COLO829 (cell line): ENCODE data around the gene MALT1.
A peak's percentile ranks its signal among the peaks of the same experiment; 100 is the strongest.
"Not testable (repeated sequence)": the region's sequence is repeated elsewhere in the genome, so short reads cannot be mapped to it uniquely, and the experiment has no call there.

Experiments used
- DNase-seq: peaks from one replicate; pipeline ENCODE4 v3.0.0; 2012; ENCODE audit warnings: low spot score

MALT1 gene, protein sequence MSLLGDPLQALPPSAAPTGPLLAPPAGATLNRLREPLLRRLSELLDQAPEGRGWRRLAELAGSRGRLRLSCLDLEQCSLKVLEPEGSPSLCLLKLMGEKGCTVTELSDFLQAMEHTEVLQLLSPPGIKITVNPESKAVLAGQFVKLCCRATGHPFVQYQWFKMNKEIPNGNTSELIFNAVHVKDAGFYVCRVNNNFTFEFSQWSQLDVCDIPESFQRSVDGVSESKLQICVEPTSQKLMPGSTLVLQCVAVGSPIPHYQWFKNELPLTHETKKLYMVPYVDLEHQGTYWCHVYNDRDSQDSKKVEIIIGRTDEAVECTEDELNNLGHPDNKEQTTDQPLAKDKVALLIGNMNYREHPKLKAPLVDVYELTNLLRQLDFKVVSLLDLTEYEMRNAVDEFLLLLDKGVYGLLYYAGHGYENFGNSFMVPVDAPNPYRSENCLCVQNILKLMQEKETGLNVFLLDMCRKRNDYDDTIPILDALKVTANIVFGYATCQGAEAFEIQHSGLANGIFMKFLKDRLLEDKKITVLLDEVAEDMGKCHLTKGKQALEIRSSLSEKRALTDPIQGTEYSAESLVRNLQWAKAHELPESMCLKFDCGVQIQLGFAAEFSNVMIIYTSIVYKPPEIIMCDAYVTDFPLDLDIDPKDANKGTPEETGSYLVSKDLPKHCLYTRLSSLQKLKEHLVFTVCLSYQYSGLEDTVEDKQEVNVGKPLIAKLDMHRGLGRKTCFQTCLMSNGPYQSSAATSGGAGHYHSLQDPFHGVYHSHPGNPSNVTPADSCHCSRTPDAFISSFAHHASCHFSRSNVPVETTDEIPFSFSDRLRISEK

GRCh38 chr18:58671111-58671631, at the start of gene MALT1:
MALT1 (plus strand) TSS chr18:58671465; CDS start chr18:58671644, 179 bp downstream.
- peak; percentile 82 for DNase-seq

DNA sequence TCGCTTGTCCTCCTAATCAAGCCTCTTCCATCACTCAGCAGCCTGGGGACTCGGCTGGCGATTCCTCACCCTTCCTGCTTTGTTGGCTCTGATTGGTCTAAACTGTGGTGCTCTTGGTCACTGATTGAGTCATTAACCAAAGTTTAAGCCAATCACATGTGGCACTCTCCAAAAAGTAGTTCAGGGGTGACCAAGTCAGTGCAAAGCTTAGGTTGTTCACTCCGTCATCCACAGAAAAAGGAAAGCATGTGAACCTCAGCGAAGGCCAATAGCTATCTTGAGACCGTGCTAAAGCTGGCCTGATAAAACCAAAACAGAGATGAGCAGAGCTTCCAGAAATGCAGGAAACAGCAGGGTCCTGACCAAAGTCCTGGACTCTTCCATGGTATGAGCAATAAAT, 47.3 kb upstream of the MALT1 start:
- no peak for DNase-seq

DNA sequence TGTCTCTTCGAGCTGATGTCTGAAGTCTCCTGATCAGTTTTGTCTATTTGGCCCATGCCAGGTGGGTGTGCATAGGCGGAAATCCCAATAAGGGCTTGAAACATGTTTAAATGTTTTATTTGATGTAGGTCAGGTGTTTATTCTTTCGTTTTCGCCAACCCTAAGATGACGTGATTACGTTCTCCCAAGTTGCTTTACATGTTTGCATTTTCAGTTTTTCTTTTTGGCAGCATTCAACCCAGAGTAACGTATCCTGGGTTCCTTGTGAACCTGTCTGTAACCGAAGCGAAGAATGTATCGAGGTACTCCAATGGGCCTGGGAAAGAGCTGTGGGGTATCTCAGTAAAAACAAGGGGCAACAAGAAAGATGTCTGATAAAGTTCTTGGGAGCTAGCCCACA, 45.4 kb upstream of the MALT1 start:
- DNase-seq, result no peak

- no peak for DNase-seq
Observed at GRCh38 chr18:58630071-58630470, 41.2 kb upstream of the MALT1 start.

GRCh38 chr18:58631301-58631700, 40.0 kb upstream of the MALT1 start:
- DNase-seq, result no peak

DNA sequence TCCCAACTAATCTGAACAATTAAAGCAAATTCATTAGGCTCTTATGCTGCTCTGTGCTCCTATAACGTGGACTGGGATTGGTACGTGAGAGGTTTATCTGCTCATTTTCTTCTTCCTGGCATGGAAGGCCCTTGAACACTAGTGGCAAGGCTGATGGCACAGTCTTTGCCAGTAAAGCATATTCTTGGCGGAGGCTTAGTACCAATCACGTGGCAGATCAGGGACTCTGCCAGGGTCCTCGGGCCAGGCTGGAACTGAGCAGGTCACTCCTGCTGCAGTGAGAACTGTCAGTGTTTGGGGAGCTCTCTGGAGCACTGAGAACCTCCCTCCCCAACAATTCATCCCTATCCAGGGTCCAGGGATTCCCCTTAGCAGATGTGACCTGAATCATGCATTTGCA, 38.7 kb upstream of the MALT1 start:
- DNase-seq, result no peak

- no peak for DNase-seq
Observed at GRCh38 chr18:58633874-58634273, 37.4 kb upstream of the MALT1 start.

GRCh38 chr18:58635891-58636290, 35.4 kb upstream of the MALT1 start:
- no peak for DNase-seq

DNA sequence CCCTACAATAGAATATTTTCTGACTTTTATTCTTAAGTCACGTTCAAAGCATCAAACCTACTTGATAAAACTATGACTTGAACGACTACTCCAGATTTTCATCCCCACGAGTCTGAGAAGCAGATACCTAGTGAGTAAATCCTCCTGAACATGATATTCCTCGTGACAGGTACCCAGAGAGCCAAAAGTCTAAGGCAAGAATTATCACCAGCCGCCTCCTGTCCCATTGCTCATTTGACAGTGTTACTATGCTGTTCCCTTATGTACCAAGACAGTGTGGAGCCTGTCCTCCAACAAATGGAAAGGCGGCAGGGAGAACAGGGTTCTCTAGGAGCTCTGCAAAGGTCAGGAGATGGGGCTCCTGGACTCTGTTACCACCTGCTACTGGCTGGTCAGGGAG, 34.1 kb upstream of the MALT1 start:
- no peak for DNase-seq

- DNase-seq, result no peak
Observed at GRCh38 chr18:58637946-58638345, 33.3 kb upstream of the MALT1 start.

- DNase-seq, result no peak
Observed at GRCh38 chr18:58638441-58638840, 32.8 kb upstream of the MALT1 start.

GRCh38 chr18:58639237-58639636, 32.0 kb upstream of the MALT1 start:
- DNase-seq, result no peak

- peak; percentile 43 for DNase-seq
Observed at GRCh38 chr18:58639751-58640427, 31.4 kb upstream of the MALT1 start.

DNA sequence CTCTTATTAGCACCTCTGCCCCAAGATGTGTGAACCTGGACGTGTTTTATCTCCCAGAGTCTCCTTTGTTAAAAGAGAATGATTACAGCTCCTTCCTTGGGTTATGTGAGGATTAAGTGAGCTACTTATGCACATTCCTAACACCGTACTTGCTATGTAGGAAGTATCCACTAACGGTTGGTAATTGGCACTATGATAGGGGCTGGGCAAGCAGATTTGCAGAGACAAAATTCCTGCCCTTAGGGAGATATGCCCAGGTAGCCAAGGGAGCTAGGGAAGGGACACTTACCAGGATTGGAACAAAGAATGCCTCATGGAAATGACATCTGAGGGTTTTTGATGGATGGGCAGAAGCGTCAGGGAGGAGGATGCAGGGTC, 30.8 kb upstream of the MALT1 start:
- no peak for DNase-seq

- DNase-seq, result no peak
Observed at GRCh38 chr18:58640891-58641610, 30.2 kb upstream of the MALT1 start.

DNA sequence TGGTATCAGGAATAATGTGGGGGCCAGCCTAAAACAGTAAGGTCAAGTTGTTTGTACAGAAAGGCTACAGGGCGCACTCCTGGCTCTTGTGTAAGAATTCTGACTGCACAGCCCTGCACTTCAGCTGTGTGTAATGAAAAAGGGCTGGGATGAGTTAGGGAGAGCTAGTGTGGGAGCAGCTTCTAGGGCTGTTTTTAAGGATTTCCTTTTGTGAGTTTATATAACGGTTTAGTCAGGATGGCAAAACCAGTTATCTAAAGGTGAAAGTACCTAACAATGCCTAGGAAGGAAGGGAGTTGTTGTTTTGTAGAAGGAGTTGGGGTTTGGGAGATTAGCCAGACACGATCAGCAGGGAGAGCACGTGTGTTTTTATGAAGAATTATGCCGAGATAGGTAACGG, 27.7 kb upstream of the MALT1 start:
- DNase-seq, result not testable (repeated sequence)

- no peak for DNase-seq
Observed at GRCh38 chr18:58645398-58645797, 25.9 kb upstream of the MALT1 start.

DNA sequence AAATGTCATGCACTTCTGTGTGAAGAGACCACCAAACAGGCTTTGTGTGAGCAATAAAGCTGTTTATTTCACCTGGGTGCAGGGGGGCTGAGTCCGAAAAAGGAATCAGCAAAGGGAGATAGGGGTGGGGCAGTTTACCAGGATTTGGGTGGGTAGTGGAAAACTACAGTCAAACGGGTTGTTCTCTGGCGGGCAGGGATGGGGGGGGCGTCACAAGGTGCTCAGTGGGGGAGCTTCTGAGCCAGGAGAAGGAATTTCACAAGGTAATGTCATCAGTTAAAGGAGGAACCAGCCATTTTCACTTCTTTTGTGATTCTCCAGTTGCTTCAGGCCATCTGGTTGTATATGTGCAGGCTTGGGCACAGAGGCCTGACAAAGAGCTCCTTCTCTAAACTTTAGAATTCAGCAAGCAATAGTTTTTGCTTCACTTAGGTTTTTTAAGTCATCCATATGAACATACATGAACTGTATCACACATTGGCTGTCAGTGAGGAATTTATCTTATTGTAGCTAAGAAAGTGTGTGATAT, 24.9 kb upstream of the MALT1 start:
- no peak for DNase-seq

DNA sequence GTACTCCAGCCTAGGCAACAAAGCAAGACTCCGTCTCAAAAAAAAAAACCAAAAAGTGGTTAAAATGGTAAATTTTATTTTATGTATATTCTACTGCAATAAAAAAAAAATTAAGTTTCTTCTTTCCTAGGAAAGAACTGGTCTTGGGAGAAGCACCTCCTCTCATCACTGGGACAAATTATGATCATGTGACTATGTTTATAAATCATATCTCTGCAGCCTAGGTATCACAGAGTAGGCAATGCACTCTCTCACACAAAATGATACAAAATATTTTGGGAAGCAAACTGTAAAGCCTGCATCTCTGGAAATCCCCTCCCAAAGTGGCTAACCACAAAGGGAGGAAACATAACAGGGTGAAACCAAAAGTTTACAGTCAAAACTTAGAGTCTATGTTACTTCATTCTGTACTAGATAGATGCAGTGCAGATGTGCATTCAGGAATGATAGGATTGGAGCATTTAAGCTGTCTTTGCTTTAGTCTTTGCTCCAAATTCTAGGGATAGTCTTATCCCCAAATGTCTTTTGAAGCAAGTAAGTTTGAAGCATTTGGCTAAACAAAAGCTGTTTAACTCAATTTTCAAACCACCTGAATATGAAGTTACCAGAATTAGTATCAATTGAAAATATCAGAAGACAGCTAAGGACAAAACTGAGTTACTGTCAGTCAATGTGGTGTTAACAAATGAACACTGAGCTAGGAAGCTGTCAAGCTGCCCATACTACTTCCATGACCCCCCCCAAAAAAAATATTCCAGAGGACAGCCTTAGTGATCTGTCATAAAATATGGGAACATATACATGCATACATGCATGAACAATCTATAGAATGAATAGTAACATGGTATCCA, 21.1 kb upstream of the MALT1 start:
- DNase-seq, result no peak

DNA sequence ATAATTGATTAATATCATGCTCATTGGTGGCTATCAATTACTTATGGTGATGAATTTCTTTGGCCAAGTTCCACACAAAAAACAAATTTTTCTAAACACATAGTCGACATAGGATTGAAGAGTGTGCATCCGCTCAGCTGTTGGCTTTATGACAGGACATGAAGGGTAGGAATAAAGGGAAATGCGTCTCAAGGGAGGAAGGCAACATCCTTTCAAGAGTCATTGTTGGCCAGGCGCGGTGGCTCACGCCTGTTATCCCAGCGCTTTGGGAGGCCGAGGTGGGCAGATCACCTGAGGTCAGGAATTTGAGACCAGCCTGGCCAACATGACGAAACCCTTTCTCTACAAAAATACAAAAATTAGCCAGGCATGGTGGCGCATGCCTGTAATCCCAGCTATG, 20.4 kb upstream of the MALT1 start:
- DNase-seq, result not testable (repeated sequence)
